SU-DHL-6 (cell line): Measurements from ENCODE around the gene MDK.

Experiments used
- CTCF ChIP-seq: fragments of 200-600 bp; sonication (generic); IDR thresholded peaks from one replicate; pipeline ENCODE4 v1.5.1; 2017; ENCODE audit warnings: antibody characterized with exemption, mild to moderate bottlenecking, low read length, moderate library complexity; ENCODE audit not compliant: insufficient read depth, poor library complexity, severe bottlenecking
- EZH2phosphoT487 ChIP-seq: fragments of 200-600 bp; sonication (generic), shearing (Covaris generic); conservative IDR thresholded peaks from 2 replicates; pipeline ENCODE4 v1.6.1; 2018; ENCODE audit warnings: mild to moderate bottlenecking, antibody characterized with exemption, low read length, moderate library complexity, mixed read lengths

GRCh38 chr11:46372086-46372485 lies 9.4 kb upstream of the MDK start:
- no peak for TF ChIP-seq CTCF
- no peak for TF ChIP-seq EZH2phosphoT487
